ENCODE measurements around the gene CRYBA4.

CRYBA4 gene

DNA sequence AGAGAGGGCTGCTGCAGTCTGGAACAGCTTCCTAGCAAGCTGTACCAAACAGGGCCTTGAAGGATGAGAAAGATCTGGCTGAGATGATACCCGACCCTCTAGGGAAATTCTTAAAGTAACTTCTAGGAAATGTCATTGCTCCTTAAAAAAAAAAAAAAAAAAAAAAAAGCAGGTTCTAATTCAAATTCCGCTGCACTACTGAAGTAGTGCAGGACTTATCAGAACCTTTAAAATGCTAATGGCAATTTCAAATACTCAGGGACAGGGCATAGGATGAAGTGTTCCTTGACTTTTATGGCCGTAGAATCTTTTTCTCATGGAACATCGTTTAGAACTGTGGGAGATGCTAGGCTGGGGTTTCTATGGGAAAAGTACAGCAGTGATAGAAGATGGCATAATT lies 48.7 kb downstream of the CRYBA4 start:
- TF ChIP-seq, protein P1, sequence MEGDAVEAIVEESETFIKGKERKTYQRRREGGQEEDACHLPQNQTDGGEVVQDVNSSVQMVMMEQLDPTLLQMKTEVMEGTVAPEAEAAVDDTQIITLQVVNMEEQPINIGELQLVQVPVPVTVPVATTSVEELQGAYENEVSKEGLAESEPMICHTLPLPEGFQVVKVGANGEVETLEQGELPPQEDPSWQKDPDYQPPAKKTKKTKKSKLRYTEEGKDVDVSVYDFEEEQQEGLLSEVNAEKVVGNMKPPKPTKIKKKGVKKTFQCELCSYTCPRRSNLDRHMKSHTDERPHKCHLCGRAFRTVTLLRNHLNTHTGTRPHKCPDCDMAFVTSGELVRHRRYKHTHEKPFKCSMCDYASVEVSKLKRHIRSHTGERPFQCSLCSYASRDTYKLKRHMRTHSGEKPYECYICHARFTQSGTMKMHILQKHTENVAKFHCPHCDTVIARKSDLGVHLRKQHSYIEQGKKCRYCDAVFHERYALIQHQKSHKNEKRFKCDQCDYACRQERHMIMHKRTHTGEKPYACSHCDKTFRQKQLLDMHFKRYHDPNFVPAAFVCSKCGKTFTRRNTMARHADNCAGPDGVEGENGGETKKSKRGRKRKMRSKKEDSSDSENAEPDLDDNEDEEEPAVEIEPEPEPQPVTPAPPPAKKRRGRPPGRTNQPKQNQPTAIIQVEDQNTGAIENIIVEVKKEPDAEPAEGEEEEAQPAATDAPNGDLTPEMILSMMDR (conservative IDR thresholded peaks at IDR 0.05; ENCODE audit: low read depth, low read length) = no peak
- DNase-seq (ENCODE audit: low read depth) = no peak

DNA sequence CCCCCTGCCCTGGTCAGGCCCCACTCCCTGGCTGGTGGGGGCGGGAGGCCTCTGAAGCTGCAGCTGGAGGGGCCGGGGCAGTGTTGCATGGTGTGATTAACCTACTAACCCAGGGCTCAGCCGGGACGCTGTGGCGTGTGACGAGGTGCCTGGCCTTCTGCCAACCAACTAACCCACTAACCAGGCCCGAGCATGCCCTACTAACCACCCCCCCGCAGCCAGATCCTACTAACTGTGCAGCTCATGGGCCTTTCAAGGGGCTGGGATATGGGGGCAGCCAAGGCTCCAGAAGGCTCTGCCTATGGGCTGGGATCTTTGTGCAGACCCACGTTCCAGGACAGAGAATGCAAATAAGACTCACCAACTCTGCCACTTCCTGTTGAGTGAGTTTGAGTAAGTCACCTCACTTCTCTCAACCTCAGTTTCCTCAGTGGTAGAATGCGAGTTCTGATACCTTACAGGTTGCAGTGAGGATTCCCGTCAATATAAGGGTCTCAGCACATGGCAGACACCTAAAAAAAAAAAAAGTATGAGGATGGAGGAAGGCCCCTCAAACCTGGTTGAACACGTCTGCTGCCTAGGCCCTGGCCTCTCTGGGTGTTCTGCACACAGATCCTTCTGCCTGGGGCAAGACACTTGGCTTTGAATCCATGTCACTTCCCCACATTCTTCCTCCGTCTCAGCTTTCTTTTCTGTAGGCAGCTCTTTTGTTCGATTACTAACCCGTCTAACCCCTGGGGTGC lies 49.7 kb downstream of the CRYBA4 start:
- TF ChIP-seq, protein P1 (conservative IDR thresholded peaks at IDR 0.05; ENCODE audit: low read depth, low read length) = no peak
- H3K4me3 ChIP-seq (ENCODE audit: low read length) = no peak overlapping the region
- no peak for DNase-seq (ENCODE audit: low read depth)

More for the DNA sequence above, 48.7 kb downstream of the CRYBA4 start:
- H3K4me3 ChIP-seq (ENCODE audit: low read length) = no peak overlapping the region

DNA sequence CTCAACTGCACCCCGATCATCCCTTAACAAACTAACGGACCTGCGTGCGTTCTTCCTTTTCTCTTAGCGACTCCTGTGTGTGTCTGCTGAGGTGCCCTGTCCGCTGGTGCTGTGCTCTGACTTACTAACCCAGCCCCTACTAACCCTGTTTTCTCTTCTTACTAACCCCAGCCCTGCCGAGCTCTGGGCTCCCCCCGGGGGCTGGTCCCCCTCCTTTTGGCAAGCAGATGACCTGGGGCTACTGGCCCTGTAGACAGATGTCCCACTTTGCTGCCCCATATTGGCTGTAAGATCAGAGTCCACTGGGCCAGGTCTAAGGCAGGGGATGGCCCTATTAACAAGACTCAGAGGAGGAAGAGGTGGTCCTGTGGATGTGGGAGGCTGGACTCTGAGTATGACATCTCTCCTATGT lies 50.3 kb downstream of the CRYBA4 start:
- peak overlapping the region; percentile 82 for H3K4me3 ChIP-seq (ENCODE audit: low read length)
- no peak for DNase-seq (ENCODE audit: low read depth)

GRCh38 chr22:26672590-26673468 lies 51.1 kb downstream of the CRYBA4 start:
- peak; percentile 69 for DNase-seq (ENCODE audit: low read depth)
- TF ChIP-seq, protein P1 (conservative IDR thresholded peaks at IDR 0.05; ENCODE audit: low read depth, low read length) = peak; percentile 60
- peak overlapping the region; percentile 82 for H3K4me3 ChIP-seq (ENCODE audit: low read length)

More for the DNA sequence above, 50.3 kb downstream of the CRYBA4 start:
- TF ChIP-seq, protein P1 (conservative IDR thresholded peaks at IDR 0.05; ENCODE audit: low read depth, low read length) = no peak

GRCh38 chr22:26673486-26673885 lies 51.7 kb downstream of the CRYBA4 start:
- peak overlapping the region; percentile 82 for H3K4me3 ChIP-seq (ENCODE audit: low read length)
- DNase-seq (ENCODE audit: low read depth) = no peak
- TF ChIP-seq, protein P1 (conservative IDR thresholded peaks at IDR 0.05; ENCODE audit: low read depth, low read length) = no peak

DNA sequence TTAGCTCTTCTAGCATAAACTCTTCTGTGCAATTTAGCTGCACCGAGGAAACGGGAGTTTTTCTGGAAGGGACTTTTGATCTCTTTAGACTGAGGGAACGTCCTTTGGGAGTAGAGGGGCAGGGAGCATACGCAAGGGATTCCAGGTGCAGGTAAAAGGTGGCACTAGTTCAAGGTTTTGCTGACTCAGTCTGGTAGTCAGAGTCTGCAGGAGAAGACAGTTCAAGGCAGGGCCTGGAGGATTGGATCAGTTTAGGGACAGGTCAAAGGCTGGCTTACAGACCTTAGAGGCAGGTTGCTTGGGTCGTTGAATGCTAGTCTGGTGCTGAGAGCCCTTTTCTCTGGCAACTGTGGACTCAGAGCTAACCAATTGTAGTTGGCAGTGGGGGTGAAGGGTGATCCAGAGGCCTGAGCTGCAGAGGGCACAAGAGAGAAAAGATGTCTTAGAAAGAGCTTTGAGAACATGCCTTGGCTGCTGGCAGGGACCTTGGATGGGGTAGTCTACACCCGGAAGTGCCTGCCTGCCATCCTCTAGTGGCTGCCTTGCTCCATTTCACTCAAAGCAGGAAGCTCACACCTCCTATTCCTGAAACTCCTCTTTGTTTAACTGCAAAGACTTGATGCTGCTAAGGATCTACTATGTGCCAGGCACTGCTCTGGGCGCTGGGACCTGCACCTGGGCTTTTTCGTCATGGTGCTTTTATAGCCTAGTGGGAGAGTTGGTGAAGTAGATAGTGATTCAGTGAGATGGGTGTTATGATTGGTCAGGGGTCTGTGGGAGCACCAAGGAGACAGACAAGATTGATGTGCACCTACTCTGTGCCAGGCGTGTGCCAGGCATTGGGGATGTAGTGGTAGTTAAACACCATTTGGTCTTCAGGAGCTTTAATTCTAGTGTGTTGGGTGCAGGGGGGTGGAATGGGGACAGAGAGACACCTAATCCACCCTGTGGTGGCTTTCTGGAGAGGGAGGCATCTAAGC lies 52.7 kb downstream of the CRYBA4 start:
- H3K4me3 ChIP-seq (ENCODE audit: low read length) = no peak overlapping the region

More for the DNA sequence above, 52.7 kb downstream of the CRYBA4 start:
- TF ChIP-seq, protein P1 (conservative IDR thresholded peaks at IDR 0.05; ENCODE audit: low read depth, low read length) = no peak
- DNase-seq (ENCODE audit: low read depth) = no peak

Measured in retinal pigment epithelial cell (primary cell).